ENCODE measurements around the gene EMX2. TPM values are rescaled to one million over a fixed set of nuclear protein-coding genes. Genes with fewer than 3 reads are reported as not detected.

EMX2 gene
- total and polyA plus RNA-seq, 2 experiments from 2014 or later: 13.2 to 16.3 TPM

DNA sequence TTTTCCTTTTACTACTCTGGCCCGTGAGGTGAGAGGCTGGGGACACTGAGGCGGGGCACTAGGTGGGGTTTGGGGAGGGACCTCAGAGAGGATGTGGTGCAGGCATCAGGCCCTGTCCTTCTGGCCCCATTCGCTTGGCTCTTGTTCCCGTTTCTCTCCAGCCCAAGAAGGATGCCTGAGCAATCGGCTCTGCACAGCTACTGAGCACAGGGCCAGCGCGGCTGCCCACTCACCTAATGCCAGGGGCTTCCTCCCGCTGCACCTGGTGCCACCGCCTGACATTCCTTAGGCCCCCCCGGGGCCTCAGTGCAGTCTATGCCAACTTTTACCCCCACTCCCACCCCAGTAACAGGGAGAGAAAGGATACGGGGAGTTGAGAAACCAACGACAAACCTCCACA, 12.5 kb downstream of the EMX2 start:
- no peak for TF ChIP-seq EZH2 (IDR thresholded peaks at IDR 0.05; ENCODE audit: insufficient read depth, poor library complexity, severe bottlenecking)
- H4K20me1 ChIP-seq (ENCODE audit: insufficient read depth): no peaks in the 10 kb centered on the region
- in situ Hi-C loops (cut with MboI): no loop called here
- WGBS, 2 experiments (ENCODE audit: low coverage in 1 of 2, low lambda C conversion rate in 2 of 2, missing lambda C conversion rate in 2 of 2): 89 to 93% methylated on average over 10 to 12 of the region's 12 CpGs
- no peak overlapping the region for H3K27ac ChIP-seq
- no peaks in the 10 kb centered on the region for H3K36me3 ChIP-seq (ENCODE audit: low read depth)
- H3K9ac ChIP-seq: no peak overlapping the region
- H3F3A ChIP-seq (ENCODE audit: insufficient read depth): no peaks in the 10 kb centered on the region
- DNase-seq: no peak
- no peak overlapping the region for H2AFZ ChIP-seq
- no peaks in the 10 kb centered on the region for H3K9me2 ChIP-seq (ENCODE audit: insufficient read depth)
- H3K4me2 ChIP-seq (ENCODE audit: unreplicated experiment): no peak overlapping the region
- peaks cover 51% of the 10 kb centered on the region for H3K79me2 ChIP-seq (ENCODE audit: insufficient read depth)
- 0 out of 2 replicates have a peak, but pooled peaks cover under 1% of the 10 kb centered on the region for H3K4me1 ChIP-seq (ENCODE audit: insufficient read depth)
- no peaks in the 10 kb centered on the region for H3K27me3 ChIP-seq (replicated peaks; ENCODE audit: insufficient read depth)
- H3K4me3 ChIP-seq: no peak overlapping the region
- H3K9me3 ChIP-seq (ENCODE audit: low read depth): no peaks in the 10 kb centered on the region

DNA sequence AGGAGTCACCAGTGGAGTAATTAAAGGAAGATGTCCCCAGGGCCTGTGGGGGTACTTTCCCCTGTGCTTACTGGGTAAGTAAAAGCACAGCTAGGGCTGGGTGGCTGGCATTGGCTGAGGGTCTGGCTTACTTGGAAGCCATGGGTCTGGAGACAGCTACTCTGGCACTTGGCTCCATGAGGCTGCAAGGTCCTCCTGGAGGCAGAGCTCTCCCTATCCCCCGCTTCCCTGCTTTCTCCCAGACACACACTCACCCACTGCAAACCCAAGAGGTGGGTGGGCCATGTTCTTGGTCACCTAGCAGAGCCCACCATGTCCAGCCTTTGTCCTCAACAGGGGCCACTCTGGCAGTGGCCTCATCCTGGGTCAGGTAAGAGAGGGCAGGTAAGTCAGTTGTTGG, 13.3 kb downstream of the EMX2 start:
- Histone ChIP-seq H3F3A (ENCODE audit: insufficient read depth) (no peaks in the 10 kb centered on the region), H3K36me3 (ENCODE audit: low read depth) (no peaks in the 10 kb centered on the region), H3K27me3 (replicated peaks; ENCODE audit: insufficient read depth) (no peaks in the 10 kb centered on the region), H3K4me2 (ENCODE audit: unreplicated experiment) (no peak overlapping the region), H4K20me1 (ENCODE audit: insufficient read depth) (no peaks in the 10 kb centered on the region), H3K9me3 (ENCODE audit: low read depth) (no peaks in the 10 kb centered on the region), H3K79me2 (ENCODE audit: insufficient read depth) (peaks cover 43% of the 10 kb centered on the region), H3K4me1 (ENCODE audit: insufficient read depth) (no peaks in the 10 kb centered on the region), H3K4me3 (no peak overlapping the region), H3K27ac (no peak overlapping the region), H2AFZ (no peak overlapping the region), H3K9ac (no peak overlapping the region), H3K9me2 (ENCODE audit: insufficient read depth) (no peaks in the 10 kb centered on the region)
- in situ Hi-C loops (cut with MboI): no loop called here
- 93 to 100% methylated on average over 1 of the region's 1 CpG for whole genome bisulfite sequencing, 2 experiments (ENCODE audit: low coverage in 1 of 2, low lambda C conversion rate in 2 of 2, missing lambda C conversion rate in 2 of 2)
- DNase-seq: no peak
- TF ChIP-seq EZH2phosphoT487 (IDR thresholded peaks at IDR 0.05; ENCODE audit: insufficient read depth, low read depth): no peak
- no peak for TF ChIP-seq EZH2 (IDR thresholded peaks at IDR 0.05; ENCODE audit: insufficient read depth, poor library complexity, severe bottlenecking)

DNA sequence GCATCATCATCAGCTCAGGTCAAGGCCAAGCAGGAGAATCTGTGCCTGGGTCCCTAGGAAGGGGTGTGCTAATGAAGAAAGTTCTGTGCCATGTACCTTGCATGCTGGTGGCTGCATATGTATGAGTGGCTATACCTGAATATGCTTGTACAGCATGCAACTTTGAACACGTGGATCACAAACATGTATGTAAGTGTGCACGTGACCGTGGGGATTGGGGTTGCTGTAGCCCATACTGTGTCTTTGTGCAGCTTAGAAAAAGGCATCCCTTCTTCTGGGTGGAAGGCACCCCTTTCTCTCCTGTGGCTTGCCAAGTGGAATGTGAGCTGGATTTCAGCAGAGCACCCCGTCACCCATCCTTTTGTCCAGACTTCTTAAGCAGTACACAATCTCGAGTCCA, 13.8 kb downstream of the EMX2 start:
- Histone ChIP-seq H4K20me1 (ENCODE audit: insufficient read depth) (no peaks in the 10 kb centered on the region), H3K4me3 (no peak overlapping the region), H3K9ac (no peak overlapping the region), H3K4me2 (ENCODE audit: unreplicated experiment) (no peak overlapping the region), H2AFZ (no peak overlapping the region), H3K9me2 (ENCODE audit: insufficient read depth) (no peaks in the 10 kb centered on the region), H3K27ac (no peak overlapping the region), H3K4me1 (ENCODE audit: insufficient read depth) (no peaks in the 10 kb centered on the region), H3K36me3 (ENCODE audit: low read depth) (no peaks in the 10 kb centered on the region), H3K9me3 (ENCODE audit: low read depth) (no peaks in the 10 kb centered on the region), H3K79me2 (ENCODE audit: insufficient read depth) (peaks cover 38% of the 10 kb centered on the region), H3K27me3 (replicated peaks; ENCODE audit: insufficient read depth) (no peaks in the 10 kb centered on the region), H3F3A (ENCODE audit: insufficient read depth) (no peaks in the 10 kb centered on the region)
- TF ChIP-seq EZH2phosphoT487 (IDR thresholded peaks at IDR 0.05; ENCODE audit: insufficient read depth, low read depth) (no peak), EZH2 (IDR thresholded peaks at IDR 0.05; ENCODE audit: insufficient read depth, poor library complexity, severe bottlenecking) (no peak)
- no peak for DNase-seq
- 95 to 98% methylated on average over 5 of the region's 5 CpGs for whole genome bisulfite sequencing, 2 experiments (ENCODE audit: low coverage in 1 of 2, low lambda C conversion rate in 2 of 2, missing lambda C conversion rate in 2 of 2)
- in situ Hi-C loops (cut with MboI): no loop called here

DNA sequence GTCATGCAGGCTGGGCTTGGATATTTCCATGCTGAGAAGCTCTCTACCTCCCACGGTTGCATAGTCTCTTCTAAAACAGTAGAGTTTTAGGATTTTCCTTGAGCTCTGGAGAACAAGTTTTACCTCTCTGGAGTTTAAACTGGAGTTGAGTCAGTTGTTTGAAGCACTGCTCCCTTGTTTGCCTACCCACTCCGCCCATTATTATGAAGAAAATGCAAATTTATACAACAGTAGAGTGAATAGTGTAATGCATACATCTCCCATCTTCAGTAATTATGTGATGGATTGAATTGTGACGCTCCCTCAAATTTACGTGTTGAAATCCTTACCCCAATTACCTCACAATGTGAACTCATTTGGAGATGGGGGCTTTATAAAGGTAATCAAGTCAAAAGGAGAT, 17.2 kb downstream of the EMX2 start:
- WGBS, 2 experiments (ENCODE audit: low coverage in 1 of 2, low lambda C conversion rate in 2 of 2, missing lambda C conversion rate in 2 of 2): 97 to 98% methylated on average over 4 of the region's 4 CpGs

DNA sequence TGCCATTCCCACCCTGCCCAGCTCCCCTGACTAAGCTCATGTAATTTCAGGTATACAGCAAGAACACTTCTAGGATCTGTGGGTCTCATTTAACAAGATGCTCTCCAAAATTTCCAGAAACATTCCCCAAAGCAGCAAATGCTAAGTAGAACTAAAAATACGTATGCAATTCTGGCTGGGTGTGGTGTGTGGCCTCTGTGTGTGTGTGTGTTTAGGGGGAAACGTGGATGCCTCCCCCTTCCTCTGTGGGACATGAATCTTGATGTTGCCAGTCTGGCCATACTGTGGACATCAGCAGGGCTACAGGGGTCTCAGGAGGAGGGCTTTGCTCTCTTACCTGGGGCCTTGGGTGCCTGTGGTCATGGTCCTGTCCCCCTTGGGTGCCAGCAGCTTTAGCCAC, 18.4 kb downstream of the EMX2 start:
- Histone ChIP-seq H3K27me3 (replicated peaks; ENCODE audit: insufficient read depth) (no peaks in the 10 kb centered on the region), H2AFZ (no peak overlapping the region), H3K9me3 (ENCODE audit: low read depth) (no peaks in the 10 kb centered on the region), H3K9me2 (ENCODE audit: insufficient read depth) (no peaks in the 10 kb centered on the region), H3K36me3 (ENCODE audit: low read depth) (no peaks in the 10 kb centered on the region), H3K4me1 (ENCODE audit: insufficient read depth) (no peaks in the 10 kb centered on the region), H3F3A (ENCODE audit: insufficient read depth) (no peaks in the 10 kb centered on the region), H3K79me2 (ENCODE audit: insufficient read depth) (no peaks in the 10 kb centered on the region), H3K27ac (no peak overlapping the region), H4K20me1 (ENCODE audit: insufficient read depth) (no peaks in the 10 kb centered on the region), H3K4me3 (no peak overlapping the region), H3K9ac (no peak overlapping the region), H3K4me2 (ENCODE audit: unreplicated experiment) (no peak overlapping the region)
- TF ChIP-seq EZH2phosphoT487 (IDR thresholded peaks at IDR 0.05; ENCODE audit: insufficient read depth, low read depth): no peak
- no peak for TF ChIP-seq EZH2 (IDR thresholded peaks at IDR 0.05; ENCODE audit: insufficient read depth, poor library complexity, severe bottlenecking)
- in situ Hi-C loops (cut with MboI): no loop called here
- WGBS, 2 experiments (ENCODE audit: low coverage in 1 of 2, low lambda C conversion rate in 2 of 2, missing lambda C conversion rate in 2 of 2): 87 to 91% methylated on average over 2 of the region's 2 CpGs
- DNase-seq: no peak

More for the DNA sequence above, 17.2 kb downstream of the EMX2 start:
- H3K4me2 ChIP-seq (ENCODE audit: unreplicated experiment): no peak overlapping the region
- H3K27ac ChIP-seq: no peak overlapping the region
- H3K36me3 ChIP-seq (ENCODE audit: low read depth): no peaks in the 10 kb centered on the region
- no peaks in the 10 kb centered on the region for H3K27me3 ChIP-seq (replicated peaks; ENCODE audit: insufficient read depth)
- H4K20me1 ChIP-seq (ENCODE audit: insufficient read depth): no peaks in the 10 kb centered on the region
- H3K9me3 ChIP-seq (ENCODE audit: low read depth): no peaks in the 10 kb centered on the region
- no peaks in the 10 kb centered on the region for H3K9me2 ChIP-seq (ENCODE audit: insufficient read depth)
- DNase-seq: no peak
- no peaks in the 10 kb centered on the region for H3F3A ChIP-seq (ENCODE audit: insufficient read depth)
- TF ChIP-seq EZH2 (IDR thresholded peaks at IDR 0.05; ENCODE audit: insufficient read depth, poor library complexity, severe bottlenecking): no peak
- TF ChIP-seq EZH2phosphoT487 (IDR thresholded peaks at IDR 0.05; ENCODE audit: insufficient read depth, low read depth): no peak
- no peaks in the 10 kb centered on the region for H3K4me1 ChIP-seq (ENCODE audit: insufficient read depth)
- in situ Hi-C loops (cut with MboI): no loop called here
- no peak overlapping the region for H3K9ac ChIP-seq
- no peak overlapping the region for H3K4me3 ChIP-seq
- no peak overlapping the region for H2AFZ ChIP-seq
- H3K79me2 ChIP-seq (ENCODE audit: insufficient read depth): peaks cover 7% of the 10 kb centered on the region; the same call in 1 of the 2 replicates
